ENCODE measurements around the gene CDH15.

CDH15 gene, protein sequence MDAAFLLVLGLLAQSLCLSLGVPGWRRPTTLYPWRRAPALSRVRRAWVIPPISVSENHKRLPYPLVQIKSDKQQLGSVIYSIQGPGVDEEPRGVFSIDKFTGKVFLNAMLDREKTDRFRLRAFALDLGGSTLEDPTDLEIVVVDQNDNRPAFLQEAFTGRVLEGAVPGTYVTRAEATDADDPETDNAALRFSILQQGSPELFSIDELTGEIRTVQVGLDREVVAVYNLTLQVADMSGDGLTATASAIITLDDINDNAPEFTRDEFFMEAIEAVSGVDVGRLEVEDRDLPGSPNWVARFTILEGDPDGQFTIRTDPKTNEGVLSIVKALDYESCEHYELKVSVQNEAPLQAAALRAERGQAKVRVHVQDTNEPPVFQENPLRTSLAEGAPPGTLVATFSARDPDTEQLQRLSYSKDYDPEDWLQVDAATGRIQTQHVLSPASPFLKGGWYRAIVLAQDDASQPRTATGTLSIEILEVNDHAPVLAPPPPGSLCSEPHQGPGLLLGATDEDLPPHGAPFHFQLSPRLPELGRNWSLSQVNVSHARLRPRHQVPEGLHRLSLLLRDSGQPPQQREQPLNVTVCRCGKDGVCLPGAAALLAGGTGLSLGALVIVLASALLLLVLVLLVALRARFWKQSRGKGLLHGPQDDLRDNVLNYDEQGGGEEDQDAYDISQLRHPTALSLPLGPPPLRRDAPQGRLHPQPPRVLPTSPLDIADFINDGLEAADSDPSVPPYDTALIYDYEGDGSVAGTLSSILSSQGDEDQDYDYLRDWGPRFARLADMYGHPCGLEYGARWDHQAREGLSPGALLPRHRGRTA

GRCh38 chr16:89171216-89172170, at the start of gene CDH15:
TSS of gene CDH15 (plus strand) at chr16:89171748. CDS start at chr16:89171832, 84 bp downstream.
- in situ Hi-C loops (cut with HindIII; ENCODE audit: low pct_ligation_motif_present, low pct_unique_long_range_greater_than_20kb, low sequenced_read_pairs) = no loop called here
- DNase-seq = peak; percentile 96

GRCh38 chr16:89122322-89122851, 49.2 kb upstream of the CDH15 start:
- in situ Hi-C loops (cut with HindIII; ENCODE audit: low pct_ligation_motif_present, low pct_unique_long_range_greater_than_20kb, low sequenced_read_pairs) = no loop called here
- no peak for DNase-seq

DNA sequence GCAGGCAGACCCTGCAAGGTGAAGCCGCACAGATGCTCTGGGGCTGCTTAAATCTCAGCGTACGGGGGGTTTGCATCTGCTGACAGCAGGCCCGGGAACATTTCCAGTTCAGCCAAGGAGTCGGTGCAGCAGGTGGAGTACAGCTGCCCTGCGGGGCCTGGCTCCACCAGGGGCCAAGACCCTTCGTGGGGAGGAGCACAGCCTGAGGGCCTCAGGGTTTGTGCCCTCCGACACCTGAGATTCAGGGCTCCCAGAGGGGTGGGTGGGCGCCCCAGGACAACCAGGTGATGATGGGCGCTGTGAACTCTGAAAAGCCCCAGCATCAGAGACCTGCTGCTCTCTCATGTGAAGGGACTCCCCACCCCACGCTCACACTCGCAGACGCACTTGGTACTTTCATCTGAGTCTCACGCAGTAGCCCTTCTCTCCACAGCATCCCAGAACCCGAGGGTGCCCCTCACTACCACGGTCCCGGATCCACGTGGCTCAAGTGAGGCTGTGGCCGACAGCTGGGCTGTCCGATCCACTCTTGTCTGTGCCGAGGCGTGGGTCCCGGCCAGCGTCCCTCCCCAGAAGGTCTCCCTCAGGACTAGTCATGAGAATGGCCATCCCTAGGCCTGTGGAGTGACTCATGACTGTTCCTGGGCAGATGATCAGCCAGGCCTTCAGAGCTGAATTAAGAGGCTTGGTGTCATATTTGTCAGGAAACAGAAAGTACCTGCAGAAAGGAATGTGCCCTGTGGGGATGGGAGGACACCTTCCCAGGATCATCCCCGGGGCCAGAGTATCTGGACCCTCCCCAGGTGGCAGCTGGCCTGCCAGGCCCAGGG, 48.3 kb upstream of the CDH15 start:
- DNase-seq = peak; percentile 28
- in situ Hi-C loops (cut with HindIII; ENCODE audit: low pct_ligation_motif_present, low pct_unique_long_range_greater_than_20kb, low sequenced_read_pairs) = no loop called here

DNA sequence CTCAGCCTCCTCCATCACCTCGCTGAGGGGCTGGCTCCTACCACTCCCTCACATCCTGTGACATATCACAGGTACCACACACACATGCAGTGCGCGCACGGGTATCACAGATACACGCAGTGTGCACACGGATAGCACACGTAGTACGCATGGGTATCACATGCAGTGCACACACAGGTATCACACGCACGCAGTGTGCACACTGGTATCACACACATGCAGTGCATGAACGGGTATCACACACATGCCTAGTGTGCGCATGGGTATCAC, 47.8 kb upstream of the CDH15 start:
- in situ Hi-C loops (cut with HindIII; ENCODE audit: low pct_ligation_motif_present, low pct_unique_long_range_greater_than_20kb, low sequenced_read_pairs) = no loop called here
- DNase-seq = no peak

GRCh38 chr16:89129378-89129777, 42.2 kb upstream of the CDH15 start:
- no peak for DNase-seq
- in situ Hi-C loops (cut with HindIII; ENCODE audit: low pct_ligation_motif_present, low pct_unique_long_range_greater_than_20kb, low sequenced_read_pairs) = no loop called here

- in situ Hi-C loops (cut with HindIII; ENCODE audit: low pct_ligation_motif_present, low pct_unique_long_range_greater_than_20kb, low sequenced_read_pairs) = no loop called here
- no peak for DNase-seq
Observed at GRCh38 chr16:89130448-89130847, 41.1 kb upstream of the CDH15 start.

DNA sequence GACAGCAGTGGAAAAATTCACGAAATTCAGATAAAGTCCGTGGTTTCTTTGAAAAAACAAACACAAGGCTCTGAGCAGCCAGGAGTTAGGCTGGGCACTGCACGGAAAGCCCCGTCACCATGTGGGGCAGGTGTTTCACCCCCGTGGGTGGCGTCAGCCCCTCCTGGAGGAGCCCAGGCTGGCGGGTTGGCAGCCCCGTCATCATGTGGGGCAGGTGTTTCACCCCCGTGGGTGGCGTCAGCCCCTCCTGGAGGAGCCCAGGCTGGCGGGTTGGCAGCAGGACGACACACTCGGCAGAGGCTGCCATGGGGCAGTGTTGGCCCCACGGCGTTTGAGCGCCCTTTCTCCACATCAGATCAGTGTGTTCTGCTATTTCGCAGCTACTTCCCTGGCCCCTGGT, 39.8 kb upstream of the CDH15 start:
- in situ Hi-C loops (cut with HindIII; ENCODE audit: low pct_ligation_motif_present, low pct_unique_long_range_greater_than_20kb, low sequenced_read_pairs) = no loop called here
- DNase-seq = no peak

- DNase-seq = no peak
- in situ Hi-C loops (cut with HindIII; ENCODE audit: low pct_ligation_motif_present, low pct_unique_long_range_greater_than_20kb, low sequenced_read_pairs) = no loop called here
Observed at GRCh38 chr16:89132194-89133005, 39.1 kb upstream of the CDH15 start.

GRCh38 chr16:89133457-89134127, 38.0 kb upstream of the CDH15 start:
- in situ Hi-C loops (cut with HindIII; ENCODE audit: low pct_ligation_motif_present, low pct_unique_long_range_greater_than_20kb, low sequenced_read_pairs) = no loop called here
- no peak for DNase-seq

DNA sequence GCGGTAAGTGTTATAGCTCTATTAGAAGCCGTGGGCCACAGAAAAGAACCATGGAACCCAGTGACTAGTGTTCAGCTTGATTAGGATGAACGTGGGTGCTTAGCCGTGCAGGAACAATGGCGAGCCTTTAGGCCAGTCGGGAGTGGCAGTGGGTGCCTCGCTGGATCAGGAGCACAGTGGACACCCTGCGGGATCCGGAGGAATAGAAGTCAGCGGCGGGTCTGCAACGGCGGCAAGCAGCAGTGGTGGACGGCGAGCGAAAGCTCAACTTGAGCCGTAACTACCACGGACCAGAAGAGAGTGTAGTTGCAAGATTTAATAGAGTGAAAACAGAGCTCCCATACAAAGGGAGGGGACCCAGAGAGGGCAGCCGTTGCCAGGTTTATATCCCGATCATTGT, 37.3 kb upstream of the CDH15 start:
- no peak for DNase-seq
- in situ Hi-C loops (cut with HindIII; ENCODE audit: low pct_ligation_motif_present, low pct_unique_long_range_greater_than_20kb, low sequenced_read_pairs) = no loop called here

GRCh38 chr16:89135166-89135565, 36.4 kb upstream of the CDH15 start:
- DNase-seq = no peak
- in situ Hi-C loops (cut with HindIII; ENCODE audit: low pct_ligation_motif_present, low pct_unique_long_range_greater_than_20kb, low sequenced_read_pairs) = no loop called here

DNA sequence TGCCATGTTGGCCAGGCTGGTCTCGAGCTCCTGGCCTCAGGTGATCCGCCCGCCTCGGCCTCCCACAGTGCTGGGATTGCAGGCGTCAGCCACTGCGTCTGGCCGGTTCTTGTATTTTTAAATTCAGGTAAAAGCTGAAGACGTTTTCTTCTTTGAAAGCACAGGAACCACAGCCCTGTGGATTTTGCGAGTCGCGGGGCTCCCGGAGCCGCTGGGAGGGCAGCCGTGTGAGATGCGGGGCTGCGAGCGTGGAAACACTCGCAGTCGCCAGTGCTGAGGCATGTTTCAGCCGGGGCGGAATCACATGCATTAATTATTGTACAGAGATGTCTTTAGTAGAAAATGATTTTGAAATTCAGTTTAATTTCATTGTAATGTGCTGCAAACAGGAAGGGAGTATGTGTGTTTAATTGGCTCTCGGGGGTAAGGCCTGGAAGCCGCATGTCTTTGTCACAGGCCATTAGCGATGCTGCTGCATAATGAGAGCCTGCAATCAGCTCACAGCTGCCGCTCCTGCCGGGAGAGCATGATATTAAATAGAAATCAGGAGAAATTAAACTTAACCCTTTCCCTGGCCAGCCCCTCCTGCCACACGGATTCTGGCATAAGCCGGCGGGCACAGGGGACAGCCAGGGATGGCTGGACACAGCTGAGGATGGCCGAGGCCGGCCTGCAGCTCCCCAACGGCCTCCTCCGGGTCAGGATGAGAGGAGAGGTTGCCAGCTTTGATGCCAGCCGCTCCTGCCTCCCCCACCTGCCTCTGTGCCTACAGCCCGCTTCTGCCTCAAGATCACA, 35.4 kb upstream of the CDH15 start:
- DNase-seq = no peak
- in situ Hi-C loops (cut with HindIII; ENCODE audit: low pct_ligation_motif_present, low pct_unique_long_range_greater_than_20kb, low sequenced_read_pairs) = no loop called here

DNA sequence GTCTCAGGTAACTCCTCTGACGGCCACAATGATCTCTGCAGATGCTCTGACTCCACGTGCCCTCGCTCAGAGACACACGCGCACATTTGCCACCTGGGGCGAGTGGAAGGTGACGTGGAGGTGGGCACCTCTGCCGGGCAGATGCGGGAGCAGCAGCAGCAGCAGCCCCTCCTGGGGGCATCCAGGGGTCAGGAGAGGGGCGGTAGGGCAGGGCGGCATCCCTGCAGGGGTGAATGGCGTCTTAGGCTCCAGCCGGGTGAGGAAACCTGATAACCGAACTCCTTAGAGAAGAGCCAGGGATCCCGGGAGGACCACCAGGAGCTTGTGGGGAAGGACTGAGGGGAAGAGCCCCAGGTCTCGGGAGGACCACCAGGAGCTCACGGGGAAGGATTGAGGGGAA, 34.6 kb upstream of the CDH15 start:
- in situ Hi-C loops (cut with HindIII; ENCODE audit: low pct_ligation_motif_present, low pct_unique_long_range_greater_than_20kb, low sequenced_read_pairs) = no loop called here
- no peak for DNase-seq

- in situ Hi-C loops (cut with HindIII; ENCODE audit: low pct_ligation_motif_present, low pct_unique_long_range_greater_than_20kb, low sequenced_read_pairs) = no loop called here
Observed at GRCh38 chr16:89137666-89138512, 33.7 kb upstream of the CDH15 start.

GRCh38 chr16:89138513-89138795, 33.1 kb upstream of the CDH15 start:
- DNase-seq = no peak

More at GRCh38 chr16:89137666-89138512, 33.7 kb upstream of the CDH15 start:
- no peak for DNase-seq

More at GRCh38 chr16:89138513-89138795, 33.1 kb upstream of the CDH15 start:
- in situ Hi-C loops (cut with HindIII; ENCODE audit: low pct_ligation_motif_present, low pct_unique_long_range_greater_than_20kb, low sequenced_read_pairs) = no loop called here

All from ACHN (cell line).